Inferior parietal cortex (tissue), 1 donor: Measurements from ENCODE around the gene PIP5K1A.
A peak's percentile ranks its signal among the peaks of the same experiment; 100 is the strongest.
"Not testable (repeated sequence)": the region's sequence is repeated elsewhere in the genome, so short reads cannot be mapped to it uniquely, and the experiment has no call there.

Source experiments
- DNase-seq: peaks from one replicate; pipeline ENCODE4 v3.0.0-alpha.2; 2016; ENCODE audit errors: extremely low spot score

The PIP5K1A gene

GRCh38 chr1:151192047-151192446 is 6.3 kb upstream of the PIP5K1A start:
- no peak for DNase-seq

DNA sequence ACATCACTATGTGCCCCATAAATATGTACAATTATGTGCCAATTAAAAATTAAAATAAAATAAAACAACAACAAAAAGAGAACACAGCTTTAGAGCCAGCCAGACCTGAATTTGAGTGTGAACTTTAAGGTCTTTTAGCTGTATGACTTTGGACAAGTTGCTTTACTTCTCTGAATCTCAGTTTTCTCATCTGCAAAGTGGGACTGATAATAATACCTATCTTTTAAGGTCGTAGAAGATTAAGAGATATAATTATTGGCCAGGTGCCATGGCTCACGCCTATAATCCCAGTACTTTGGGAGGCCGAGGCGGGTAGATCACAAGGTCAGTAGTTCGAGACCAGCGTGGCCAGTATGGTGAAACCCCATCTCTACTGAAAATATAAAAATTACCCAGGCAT is 5.0 kb upstream of the PIP5K1A start:
- DNase-seq, result no peak

DNA sequence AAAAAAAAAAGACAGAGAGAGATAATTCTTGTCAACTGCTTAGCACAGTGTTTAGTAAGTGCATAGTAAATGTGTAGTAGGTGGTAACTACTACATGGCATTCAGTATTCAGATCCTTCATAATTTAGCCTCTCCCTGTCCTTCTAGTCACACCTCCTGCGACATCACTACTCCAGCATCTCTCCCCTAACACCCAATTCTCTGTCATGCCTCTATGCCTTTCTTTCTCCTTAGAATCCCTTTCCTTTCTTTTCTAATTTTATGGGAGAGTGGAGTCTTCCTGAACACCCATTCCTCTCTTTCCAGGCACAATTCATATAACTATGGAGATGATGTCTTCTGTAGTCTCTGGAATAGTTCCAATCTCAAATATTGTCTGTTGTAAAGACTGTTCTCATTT is 4.5 kb upstream of the PIP5K1A start:
- no peak for DNase-seq

DNA sequence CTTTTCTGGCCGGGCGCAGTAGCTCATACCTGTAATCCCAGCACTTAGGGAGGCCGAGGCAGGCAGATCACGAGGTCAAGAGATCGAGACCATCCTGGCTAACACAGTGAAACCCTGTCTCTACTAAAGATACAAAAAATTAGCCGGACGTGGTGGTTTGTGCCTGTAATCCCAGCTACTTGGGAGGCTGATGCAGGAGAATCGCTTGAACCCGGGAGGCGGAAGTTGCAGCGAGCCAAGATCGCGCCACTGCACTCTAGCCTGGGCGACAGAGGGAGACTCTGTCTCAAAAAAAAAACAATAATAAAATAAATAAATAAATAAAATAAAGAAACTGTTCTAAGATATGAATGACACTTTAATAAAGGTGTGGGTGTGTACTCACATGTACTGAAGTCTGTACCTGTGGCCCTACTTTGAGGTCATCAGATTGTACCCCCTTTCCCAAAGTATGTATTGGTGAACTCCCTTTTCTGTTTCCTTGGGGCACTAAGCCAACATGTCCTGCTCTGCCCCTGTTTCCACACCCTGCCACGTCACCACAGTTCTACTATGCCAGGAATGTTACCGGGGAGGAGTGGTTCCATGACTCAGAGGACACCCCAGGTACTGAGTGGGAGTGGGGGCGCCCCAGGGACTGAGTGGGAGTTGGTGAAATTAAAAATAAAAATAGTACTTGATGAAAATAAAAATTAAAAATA is 3.3 kb upstream of the PIP5K1A start:
- not testable (repeated sequence) for DNase-seq

GRCh38 chr1:151196292-151196800 is 2.0 kb upstream of the PIP5K1A start:
- DNase-seq, result peak; percentile 91

GRCh38 chr1:151197863-151198253 is 494 bp upstream of the PIP5K1A start:
- no peak for DNase-seq

- no peak for DNase-seq
Observed at GRCh38 chr1:151199873-151200581, 1.7 kb downstream of the PIP5K1A start.

DNA sequence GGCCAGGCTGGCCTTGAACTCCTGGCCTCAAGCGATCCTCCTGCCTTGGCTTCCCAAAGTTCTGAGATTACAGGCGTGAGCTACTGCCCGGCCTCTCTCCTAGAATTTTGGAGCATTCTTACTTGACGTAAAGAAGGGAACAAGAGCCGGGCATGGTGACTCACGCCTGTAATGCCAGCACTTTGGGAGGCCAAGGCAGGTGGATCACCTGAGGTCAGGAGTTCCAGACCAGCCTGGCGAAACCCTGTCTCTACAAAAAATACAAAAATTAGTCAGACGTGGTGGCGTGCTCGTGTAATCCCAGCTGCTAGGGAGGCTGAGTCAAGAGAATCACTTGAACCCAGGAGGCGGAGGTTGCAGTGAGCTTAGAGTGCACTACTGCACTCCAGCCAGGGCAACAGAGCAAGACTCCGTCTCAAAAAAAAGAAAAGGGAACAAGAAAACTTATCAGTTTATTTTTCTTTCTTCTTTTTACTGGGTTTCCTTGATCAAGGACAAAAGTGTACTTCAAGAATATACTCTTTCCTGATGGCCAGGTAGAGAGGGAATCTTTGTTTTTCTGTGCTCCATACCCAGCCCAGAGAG is 7.1 kb downstream of the PIP5K1A start:
- not testable (repeated sequence) for DNase-seq

DNA sequence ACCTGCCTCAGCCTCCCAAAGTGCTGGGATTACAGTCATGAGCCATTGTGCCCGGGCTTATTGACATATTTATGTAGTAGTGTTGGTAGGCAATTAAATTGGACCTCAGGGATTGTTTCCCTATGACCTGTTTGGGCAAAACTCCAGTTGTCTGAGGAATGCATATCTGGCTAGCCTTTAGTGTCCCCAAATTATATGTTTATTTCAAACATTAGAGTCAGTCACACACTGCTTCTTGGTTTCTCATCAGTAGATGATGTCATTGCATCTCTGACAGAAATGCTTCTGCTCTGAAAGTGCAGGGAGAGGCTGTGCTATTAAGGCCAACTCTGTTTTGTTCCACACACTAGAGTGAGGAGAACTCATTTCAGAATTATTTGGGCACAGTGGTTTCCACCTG is 12.5 kb downstream of the PIP5K1A start:
- no peak for DNase-seq

DNA sequence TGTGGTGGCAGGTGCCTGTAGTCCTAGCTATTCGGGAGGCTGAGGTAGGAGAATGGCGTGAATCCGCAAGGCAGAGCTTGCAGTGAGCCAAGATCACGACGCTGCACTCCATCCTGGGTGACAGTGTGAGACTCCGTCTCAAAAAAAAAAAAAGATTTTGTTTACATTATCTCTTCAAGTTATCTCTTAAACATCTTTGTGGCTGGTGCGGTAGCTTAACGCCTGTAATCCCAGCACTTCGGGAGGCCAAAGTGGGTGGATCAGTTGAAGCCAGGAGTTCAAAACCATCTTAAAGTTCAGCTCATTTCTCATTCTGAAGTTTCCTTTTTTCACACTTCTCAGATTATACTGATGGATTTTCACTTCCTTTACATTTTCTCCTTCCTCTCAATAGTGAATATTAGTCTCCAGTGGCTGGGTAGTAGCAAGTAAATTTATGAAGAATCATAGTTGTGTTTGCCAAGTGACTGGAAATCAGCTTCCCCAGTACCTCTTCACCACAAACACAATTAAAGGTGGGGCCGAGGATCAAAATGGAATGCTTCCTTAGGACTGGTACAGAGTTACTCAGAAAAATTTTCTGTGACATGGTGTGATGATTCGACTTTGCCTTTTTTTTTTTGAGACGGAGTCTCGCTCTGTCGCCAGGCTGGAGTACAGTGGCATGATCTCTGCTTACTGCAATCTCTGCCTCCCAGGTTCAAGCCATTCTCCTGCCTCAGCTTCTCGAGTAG is 13.8 kb downstream of the PIP5K1A start:
- DNase-seq, result no peak

- no peak for DNase-seq
Observed at GRCh38 chr1:151213560-151213959, 15.2 kb downstream of the PIP5K1A start.

DNA sequence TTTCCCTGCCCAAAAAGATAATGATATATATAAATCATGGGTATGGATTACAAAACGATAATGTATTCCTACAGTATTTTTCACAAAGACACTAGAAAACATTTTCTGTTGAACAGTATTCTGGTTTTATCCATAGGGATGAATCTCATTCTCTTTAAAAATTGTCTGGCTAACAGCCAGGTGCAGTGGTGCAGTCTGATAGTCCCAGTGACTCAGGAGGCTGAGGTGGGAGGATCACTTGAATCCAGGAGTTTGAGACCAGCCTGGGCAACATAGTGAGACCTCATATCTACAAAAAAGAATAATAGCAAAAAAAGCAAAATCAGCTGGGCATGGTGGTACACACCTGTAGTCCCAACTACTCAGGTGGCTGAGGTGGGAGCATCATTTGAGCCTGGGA is 23.3 kb downstream of the PIP5K1A start:
- DNase-seq, result no peak

DNA sequence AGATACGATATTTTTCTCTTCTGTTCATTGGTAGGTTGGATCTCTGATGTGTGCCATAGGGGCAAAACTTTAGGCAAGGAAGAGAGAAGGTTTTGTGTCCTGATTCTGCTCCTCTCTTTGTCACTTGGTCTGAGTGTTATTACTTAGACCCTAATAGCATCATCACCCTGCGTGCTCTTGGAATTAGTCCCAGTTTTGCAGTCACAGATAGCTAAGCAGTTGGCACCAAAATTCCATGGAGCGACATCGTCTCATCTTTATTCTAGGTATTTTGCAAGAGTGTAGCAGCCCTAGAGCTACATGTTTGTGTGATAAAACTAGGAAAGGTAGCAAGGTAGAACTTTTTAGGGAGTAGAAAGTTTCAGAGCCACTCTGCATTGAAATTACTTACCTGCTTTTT is 23.8 kb downstream of the PIP5K1A start:
- DNase-seq, result no peak

DNA sequence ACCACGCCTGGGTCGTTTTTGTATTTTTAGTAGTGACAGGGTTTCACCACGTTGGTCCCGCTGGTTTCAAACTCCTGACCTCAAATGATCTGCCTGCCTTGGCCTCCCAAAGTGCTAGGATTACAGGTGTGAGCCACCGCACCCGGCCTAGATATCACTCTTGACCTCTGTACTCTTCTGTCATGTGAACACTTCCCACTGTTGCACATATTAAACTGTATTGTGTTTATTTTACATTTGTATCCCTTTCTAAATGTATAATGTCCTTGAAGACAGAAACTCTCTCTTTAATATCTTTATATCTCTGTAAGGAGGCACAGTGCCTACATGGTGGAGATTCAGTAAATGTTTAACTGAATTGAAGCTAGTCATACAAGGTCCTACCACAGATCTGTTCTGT is 36.9 kb downstream of the PIP5K1A start:
- DNase-seq, result no peak

DNA sequence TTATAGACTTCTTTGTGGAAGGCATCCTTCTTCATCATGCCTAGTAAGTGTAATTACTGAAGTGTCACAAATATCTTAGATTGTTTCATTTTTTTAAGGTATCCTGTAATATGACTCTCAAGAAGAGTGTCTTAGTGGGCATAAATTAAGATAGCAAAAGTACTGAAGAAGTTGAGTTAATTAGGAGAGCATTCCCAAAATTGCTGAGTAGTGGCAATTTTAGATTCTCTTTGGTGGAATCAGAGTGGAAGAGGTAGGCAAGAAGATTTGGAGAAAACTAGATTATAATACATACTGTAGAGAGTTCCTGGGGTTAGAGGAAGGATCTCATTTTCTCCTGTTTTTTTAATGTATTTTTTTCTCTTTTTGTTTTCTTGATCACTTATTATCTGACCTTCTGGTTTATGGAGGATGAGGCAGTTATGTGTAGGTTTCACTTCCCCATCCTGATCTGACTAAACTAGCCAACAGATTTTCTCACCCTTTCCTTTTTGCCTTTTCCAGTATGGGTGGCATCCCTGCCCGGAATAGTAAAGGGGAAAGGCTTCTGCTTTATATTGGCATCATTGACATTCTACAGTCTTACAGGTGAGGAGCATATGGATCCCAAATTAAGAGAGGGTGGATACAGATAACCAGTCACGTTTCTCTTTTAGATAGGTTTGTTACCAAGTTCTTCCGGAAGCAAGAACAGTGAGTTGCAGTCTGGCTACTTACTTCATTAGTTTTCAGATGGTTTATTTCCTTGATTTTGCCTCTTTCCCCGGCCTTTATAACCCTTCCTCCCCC is 39.5 kb downstream of the PIP5K1A start:
- no peak for DNase-seq

DNA sequence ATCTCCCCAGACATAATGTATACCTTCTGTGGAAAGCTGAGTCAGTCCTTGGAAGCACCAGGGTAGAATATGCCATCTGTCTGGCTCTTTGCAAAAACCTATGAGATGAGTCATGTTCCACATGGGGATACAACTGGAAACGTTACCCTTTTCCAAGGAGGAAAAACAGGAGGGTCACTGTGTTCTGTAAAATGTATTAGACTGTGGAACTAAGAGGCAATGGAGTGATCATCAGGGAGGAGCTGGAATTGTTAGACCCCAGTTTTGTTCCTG is 40.1 kb downstream of the PIP5K1A start:
- DNase-seq, result peak; percentile 58

DNA sequence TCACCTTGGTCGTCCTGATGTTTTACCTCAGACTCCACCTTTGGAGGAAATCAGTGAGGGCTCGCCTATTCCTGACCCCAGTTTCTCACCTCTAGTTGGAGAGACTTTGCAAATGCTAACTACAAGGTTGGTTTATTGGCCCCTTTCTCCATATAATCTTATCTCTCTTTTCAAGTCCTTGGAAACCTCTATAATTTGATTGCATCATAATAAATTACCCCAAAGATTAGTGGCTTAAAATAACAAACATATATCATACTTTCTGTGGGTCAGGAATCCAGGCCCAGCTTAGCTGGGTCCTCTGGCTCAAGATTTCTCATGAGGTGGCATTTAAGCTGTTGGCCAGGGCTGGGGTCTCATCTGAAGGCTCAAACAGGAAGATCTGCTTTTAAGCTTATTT is 44.1 kb downstream of the PIP5K1A start:
- DNase-seq, result no peak

GRCh38 chr1:151243683-151244216 is 45.4 kb downstream of the PIP5K1A start:
- no peak for DNase-seq

- no peak for DNase-seq
Observed at GRCh38 chr1:151246786-151247185, 48.4 kb downstream of the PIP5K1A start.

- peak; percentile 75 for DNase-seq
Observed at GRCh38 chr1:151251656-151252470, 53.5 kb downstream of the PIP5K1A start.
